Measurements from ENCODE around the gene EGLN2.
"Not testable (repeated sequence)": the region's sequence is repeated elsewhere in the genome, so short reads cannot be mapped to it uniquely, and the experiment has no call there.

Gene EGLN2

DNA sequence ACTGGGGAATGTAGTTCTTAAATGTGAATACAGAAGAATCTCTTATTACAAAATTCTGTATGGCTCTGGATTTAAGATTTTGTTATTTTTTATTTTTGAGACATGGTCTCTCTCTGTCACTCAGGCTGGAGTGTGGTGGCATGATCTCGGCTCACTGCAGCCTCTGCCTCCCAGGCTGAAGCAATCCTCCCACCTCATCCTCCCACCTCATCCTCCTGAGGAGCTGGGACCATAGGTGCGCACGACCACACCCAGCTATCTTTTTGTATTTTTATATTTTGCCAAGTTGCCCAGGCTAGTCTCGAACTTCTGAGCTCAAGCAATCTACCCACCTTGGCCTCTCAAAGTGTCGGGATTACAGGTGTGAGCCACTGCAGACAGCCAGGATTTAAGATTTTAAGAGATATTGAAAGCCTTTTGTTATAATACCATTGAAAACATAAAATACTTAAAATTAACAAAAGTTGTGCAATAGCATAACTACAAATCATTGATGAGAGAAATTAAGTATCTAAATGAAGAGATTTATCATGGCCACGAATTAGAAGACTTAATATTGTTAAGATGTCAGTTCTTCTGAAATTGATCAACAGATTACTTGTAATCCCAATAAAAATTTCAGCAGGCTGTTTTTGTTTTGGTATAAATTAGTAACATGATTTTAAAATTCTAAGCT lies 37.9 kb downstream of the EGLN2 start:
- Mint-ChIP-seq H3K9me3 (no peaks in the 10 kb centered on the region), H3K4me3 (no peak overlapping the region), H3K36me3 (ENCODE audit: low read depth) (no peaks in the 10 kb centered on the region), H3K27me3 (ENCODE audit: low read depth) (peaks cover 8% of the 10 kb centered on the region), H3K27ac (no peak overlapping the region), H3K4me1 (peaks cover 11% of the 10 kb centered on the region)
- TF ChIP-seq, protein P1, sequence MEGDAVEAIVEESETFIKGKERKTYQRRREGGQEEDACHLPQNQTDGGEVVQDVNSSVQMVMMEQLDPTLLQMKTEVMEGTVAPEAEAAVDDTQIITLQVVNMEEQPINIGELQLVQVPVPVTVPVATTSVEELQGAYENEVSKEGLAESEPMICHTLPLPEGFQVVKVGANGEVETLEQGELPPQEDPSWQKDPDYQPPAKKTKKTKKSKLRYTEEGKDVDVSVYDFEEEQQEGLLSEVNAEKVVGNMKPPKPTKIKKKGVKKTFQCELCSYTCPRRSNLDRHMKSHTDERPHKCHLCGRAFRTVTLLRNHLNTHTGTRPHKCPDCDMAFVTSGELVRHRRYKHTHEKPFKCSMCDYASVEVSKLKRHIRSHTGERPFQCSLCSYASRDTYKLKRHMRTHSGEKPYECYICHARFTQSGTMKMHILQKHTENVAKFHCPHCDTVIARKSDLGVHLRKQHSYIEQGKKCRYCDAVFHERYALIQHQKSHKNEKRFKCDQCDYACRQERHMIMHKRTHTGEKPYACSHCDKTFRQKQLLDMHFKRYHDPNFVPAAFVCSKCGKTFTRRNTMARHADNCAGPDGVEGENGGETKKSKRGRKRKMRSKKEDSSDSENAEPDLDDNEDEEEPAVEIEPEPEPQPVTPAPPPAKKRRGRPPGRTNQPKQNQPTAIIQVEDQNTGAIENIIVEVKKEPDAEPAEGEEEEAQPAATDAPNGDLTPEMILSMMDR (IDR thresholded peaks at IDR 0.05; ENCODE audit: unreplicated experiment in 3 of 3): no peak

GRCh38 chr19:40838477-40838876 lies 39.5 kb downstream of the EGLN2 start:
- not testable (repeated sequence) for H3K9me3 Mint-ChIP-seq; H3K4me3 Mint-ChIP-seq; H3K4me1 Mint-ChIP-seq; H3K27ac Mint-ChIP-seq; H3K36me3 Mint-ChIP-seq (ENCODE audit: low read depth)
- peaks cover 13% of the 10 kb centered on the region for H3K27me3 Mint-ChIP-seq (ENCODE audit: low read depth)

DNA sequence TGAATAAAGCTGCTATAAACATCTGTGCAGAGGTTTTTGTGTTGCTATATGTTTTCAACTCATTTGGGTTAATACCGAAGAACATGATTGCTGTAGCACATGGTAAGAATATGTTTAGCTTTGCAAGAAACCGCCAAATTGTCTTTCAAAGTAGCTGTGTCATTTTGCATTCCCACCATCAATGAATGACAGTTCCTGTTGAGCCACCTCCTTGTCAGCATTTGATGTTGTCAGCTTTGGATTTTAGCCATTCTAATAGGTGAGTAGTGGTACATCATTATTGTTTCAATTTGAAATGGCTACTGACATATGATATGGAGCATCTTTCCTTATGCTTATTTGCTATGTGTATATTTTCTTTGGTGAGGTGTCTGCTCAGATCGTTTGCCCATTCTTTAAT lies 43.0 kb downstream of the EGLN2 start:
- H3K4me1 Mint-ChIP-seq; H3K9me3 Mint-ChIP-seq; H3K27ac Mint-ChIP-seq; H3K36me3 Mint-ChIP-seq (ENCODE audit: low read depth); H3K4me3 Mint-ChIP-seq: not testable (repeated sequence)
- H3K27me3 Mint-ChIP-seq (ENCODE audit: low read depth): peaks cover 49% of the 10 kb centered on the region

DNA sequence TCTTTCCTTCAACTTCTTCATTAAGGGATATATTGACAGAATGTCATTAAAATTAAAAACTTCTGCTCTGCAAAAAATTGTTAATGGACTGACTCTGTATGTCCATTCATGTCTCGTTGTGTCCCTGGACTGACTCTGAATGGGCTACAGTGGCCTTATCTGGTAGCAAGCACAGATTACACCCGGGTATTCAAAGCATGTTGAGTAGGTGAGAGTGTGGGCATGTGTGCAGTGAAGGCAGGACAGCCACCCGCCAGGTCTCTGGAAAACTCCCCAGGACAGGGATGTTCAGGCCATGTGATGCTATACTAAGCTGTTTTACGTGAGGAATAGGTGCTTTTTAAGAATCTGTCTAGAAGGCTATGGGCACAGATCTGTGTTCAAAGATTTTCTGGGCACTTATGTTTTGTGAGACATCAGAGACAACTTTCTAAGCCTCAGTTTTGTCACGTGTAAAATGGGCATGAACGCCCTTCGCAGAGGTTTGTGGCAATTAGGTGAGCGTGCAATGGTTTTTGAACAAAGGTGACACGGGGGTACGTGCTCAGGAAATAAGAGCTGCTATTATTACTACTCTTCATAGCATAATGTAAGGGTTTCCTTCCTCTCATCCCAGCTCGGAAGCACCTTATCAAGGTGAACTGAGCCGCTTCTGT lies 44.1 kb downstream of the EGLN2 start:
- H3K27me3 Mint-ChIP-seq (ENCODE audit: low read depth): peaks cover 60% of the 10 kb centered on the region
- H3K9me3 Mint-ChIP-seq; H3K36me3 Mint-ChIP-seq (ENCODE audit: low read depth); H3K27ac Mint-ChIP-seq; H3K4me1 Mint-ChIP-seq: not testable (repeated sequence)
- H3K4me3 Mint-ChIP-seq: peak overlapping the region; percentile 22 to 51 (median 51)

GRCh38 chr19:40843653-40844052 lies 44.7 kb downstream of the EGLN2 start:
- H3K9me3 Mint-ChIP-seq; H3K4me1 Mint-ChIP-seq; H3K36me3 Mint-ChIP-seq (ENCODE audit: low read depth); H3K27ac Mint-ChIP-seq: not testable (repeated sequence)
- Mint-ChIP-seq H3K27me3 (ENCODE audit: low read depth) (peaks cover 65% of the 10 kb centered on the region), H3K4me3 (peak overlapping the region; percentile 22 to 51 (median 51))

DNA sequence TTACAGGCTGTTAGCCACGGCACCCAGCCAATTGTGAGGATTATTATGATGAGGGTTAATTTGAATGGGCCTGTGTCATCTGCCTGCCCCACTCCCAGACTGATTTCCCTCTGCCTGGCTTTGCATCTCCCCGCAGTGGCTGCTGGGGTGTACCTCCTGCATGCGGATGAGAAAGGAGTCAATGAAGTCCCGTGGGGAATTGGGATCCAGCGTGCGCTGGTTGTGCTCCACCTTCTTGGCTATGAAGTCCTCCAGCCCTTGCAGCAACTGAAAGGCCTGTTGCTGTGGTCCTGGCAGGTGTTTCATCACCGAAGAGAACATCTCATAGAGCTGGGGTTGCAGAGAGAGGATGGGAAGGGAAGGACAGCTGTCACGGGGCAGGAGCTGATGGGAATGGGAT lies 47.7 kb downstream of the EGLN2 start:
- H3K4me1 Mint-ChIP-seq; H3K36me3 Mint-ChIP-seq (ENCODE audit: low read depth): not testable (repeated sequence)
- peaks cover 88% of the 10 kb centered on the region for H3K27me3 Mint-ChIP-seq (ENCODE audit: low read depth)

GRCh38 chr19:40850277-40850676 lies 51.3 kb downstream of the EGLN2 start, which contains the start of gene CYP2A6:
Gene CYP2A6, minus strand, starts transcription at chr19:40850447. Its CDS starts 21 bp downstream, at chr19:40850426.
- H3K36me3 Mint-ChIP-seq (ENCODE audit: low read depth); H3K9me3 Mint-ChIP-seq; H3K27ac Mint-ChIP-seq; H3K4me1 Mint-ChIP-seq; H3K4me3 Mint-ChIP-seq: not testable (repeated sequence)
- H3K27me3 Mint-ChIP-seq (ENCODE audit: low read depth): peaks cover 70% of the 10 kb centered on the region

More for the DNA sequence above, 47.7 kb downstream of the EGLN2 start:
- not testable (repeated sequence) for H3K4me3 Mint-ChIP-seq, H3K27ac Mint-ChIP-seq, H3K9me3 Mint-ChIP-seq

DNA sequence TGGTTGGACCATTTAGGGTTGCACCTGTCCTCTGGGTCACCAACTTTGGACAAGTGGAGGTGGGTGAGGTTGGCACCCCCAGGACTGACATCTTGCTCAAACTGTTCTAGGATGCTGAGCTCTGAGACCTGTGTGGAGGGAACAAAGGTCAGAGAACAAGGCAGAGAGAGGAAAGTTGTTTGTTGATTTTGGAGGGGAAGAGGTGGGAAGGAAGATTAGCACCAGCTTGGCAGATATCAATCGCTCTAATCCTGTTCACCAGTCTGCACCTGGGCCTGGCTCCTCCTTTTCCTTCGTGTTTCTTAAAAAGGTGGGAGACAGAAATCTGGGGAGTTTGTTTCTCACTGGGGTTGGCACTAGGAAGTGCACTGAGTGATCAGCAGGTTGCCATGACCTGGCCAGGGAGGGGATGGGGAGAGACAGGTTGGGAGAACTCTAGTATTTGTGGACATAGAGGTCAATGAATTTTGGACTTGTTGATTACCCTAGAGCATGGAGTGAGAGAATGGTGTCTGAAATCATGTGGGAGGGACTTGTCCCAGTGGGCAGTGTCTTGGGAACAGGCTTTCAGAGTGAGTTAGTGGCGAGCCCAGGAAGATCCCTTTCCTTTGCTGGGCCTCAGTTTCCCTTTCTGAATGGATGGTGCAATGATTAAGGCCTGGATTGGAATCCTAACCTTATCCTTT lies 53.6 kb downstream of the EGLN2 start:
- not testable (repeated sequence) for H3K4me3 Mint-ChIP-seq; H3K4me1 Mint-ChIP-seq; H3K36me3 Mint-ChIP-seq (ENCODE audit: low read depth); H3K9me3 Mint-ChIP-seq; H3K27ac Mint-ChIP-seq
- peaks cover 46% of the 10 kb centered on the region for H3K27me3 Mint-ChIP-seq (ENCODE audit: low read depth)
